ENCODE data around the gene ANKK1. TPM values are rescaled to one million over a fixed set of nuclear protein-coding genes. Genes with fewer than 3 reads are reported as not detected.

The ANKK1 gene
- total and polyA plus RNA-seq, 2 of the 8 experiments (the other 6 are each of a cell fraction or from before 2014, with no cell fraction given), result 0.11 TPM; not detected in 1

DNA sequence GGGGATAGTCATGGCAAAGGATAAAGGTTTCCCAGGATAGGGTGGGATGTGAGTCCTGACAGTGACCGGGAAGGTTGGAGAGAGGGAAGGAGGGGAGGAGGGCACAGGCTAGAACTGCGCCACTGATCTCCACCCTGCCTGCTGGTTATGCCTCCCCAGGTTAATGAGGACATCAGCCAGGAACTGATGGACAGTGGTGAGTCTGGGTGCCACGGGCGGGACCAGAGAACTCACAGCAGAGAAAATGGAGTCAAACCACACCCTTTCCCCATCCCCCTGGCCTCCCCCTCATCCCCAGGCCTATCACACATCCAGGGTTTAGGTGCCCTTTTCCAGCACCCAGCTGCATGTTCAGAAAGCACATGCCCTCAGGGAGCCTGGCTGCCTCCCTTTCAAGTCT lies 10.2 kb downstream of the ANKK1 start:
- Histone ChIP-seq H4K20me1 (replicated peaks in 1 of 2; ENCODE audit: control insufficient read depth in 1 of 2, insufficient read depth in 2 of 2, low read length in 2 of 2) (no peaks in the 10 kb centered on the region), H3K4me2 (ENCODE audit: insufficient read depth in 1 of 2, low read depth in 2 of 2, low read length in 2 of 2) (no peak overlapping the region), H3K36me3 (ENCODE audit: control insufficient read depth in 2 of 4, insufficient read depth in 4 of 4, low read length in 3 of 4) (no peaks in the 10 kb centered on the region), H3K4me1 (replicated peaks in 1 of 4; ENCODE audit: control insufficient read depth in 3 of 4, insufficient read depth in 4 of 4, low read length in 3 of 4) (no peaks in the 10 kb centered on the region), H4K91ac (replicated peaks; ENCODE audit: insufficient read length, low read length) (no peak overlapping the region), H2BK15ac (ENCODE audit: low read length) (no peak overlapping the region), H3K4me3 (ENCODE audit: extremely low read depth in 1 of 4, insufficient read depth in 2 of 4, low read depth in 3 of 4, low read length in 4 of 4) (no peak overlapping the region), H3K4ac (replicated peaks; ENCODE audit: insufficient read length, low read depth, low read length) (no peak overlapping the region), H3K9ac (replicated peaks in 1 of 4; ENCODE audit: extremely low read depth in 1 of 4, low read depth in 3 of 4, low read length in 3 of 4) (no peak overlapping the region), H2AFZ (ENCODE audit: low read length) (no peak overlapping the region), H2BK12ac (ENCODE audit: low read depth, low read length) (no peak overlapping the region; the same call in 1 of the 2 replicates), H3K79me2 (ENCODE audit: control insufficient read depth in 1 of 2, insufficient read depth in 2 of 2, low read length in 2 of 2) (no peaks in the 10 kb centered on the region), H2BK120ac (replicated peaks; ENCODE audit: low read depth, low read length) (no peak overlapping the region), H3K79me1 (ENCODE audit: low read depth, low read length) (no peaks in the 10 kb centered on the region), H3K14ac (ENCODE audit: insufficient read length) (no peak overlapping the region), H3K23me2 (ENCODE audit: low read depth, low read length) (no peaks in the 10 kb centered on the region), H2AK5ac (ENCODE audit: low read depth, low read length) (no peak overlapping the region), H2BK5ac (ENCODE audit: low read depth, low read length) (no peak overlapping the region), H2BK20ac (ENCODE audit: low read length) (no peak overlapping the region), H3K27ac (ENCODE audit: low read depth, low read length) (no peak overlapping the region), H4K8ac (ENCODE audit: extremely low read depth, insufficient read depth, low read length) (no peak overlapping the region), H3K9me3 (ENCODE audit: insufficient read depth in 2 of 2, low read depth in 1 of 2, low read length in 1 of 2) (no peaks in the 10 kb centered on the region), H3K23ac (ENCODE audit: insufficient read length) (no peak overlapping the region), H4K5ac (ENCODE audit: insufficient read length, low read depth, low read length) (no peak overlapping the region), H3K27me3 (replicated peaks in 1 of 4; ENCODE audit: control insufficient read depth in 3 of 4, extremely low read depth in 1 of 4, insufficient read depth in 3 of 4, low read length in 3 of 4) (no peaks in the 10 kb centered on the region), H3K56ac (replicated peaks; ENCODE audit: insufficient read length, low read depth, low read length) (no peak overlapping the region), H3K18ac (ENCODE audit: extremely low read depth, low read length) (no peak overlapping the region)
- FAIRE-seq (no peak), DNase-seq (ENCODE audit: low read depth in 1 of 2, low spot score in 2 of 2) (no peak)
- no peak for TF ChIP-seq CTBP2 (IDR thresholded peaks at IDR 0.05; ENCODE audit: borderline replicate concordance, insufficient read depth, insufficient read length, low read length)
- ChIA-PET POLR2A (ENCODE audit: partially characterized antibody) (no interaction called here), CTCF (ENCODE audit: partially characterized antibody) (interaction anchor here (0.7 to 3.4 kb wide), 4 partner anchors 9 to 407 kb away, joined by 3 to 10 read pairs (median 6); partner anchors contain the start of gene ANKK1)
- 89% methylated on average over 4 of the region's 4 CpGs; no CpG with 5 or more reads in 1 of the 2 experiments for WGBS, 2 experiments (ENCODE audit: extremely low coverage in 1 of 2, insufficient coverage in 1 of 2, insufficient read length in 1 of 2, insufficient replicate concordance in 2 of 2, low coverage in 1 of 2, low lambda C conversion rate in 2 of 2, missing lambda C conversion rate in 1 of 2)
